Activated gamma-delta T cell treated with Interleukin-2 at 50 U/mL for 16 hours (primary cell): ENCODE results near the gene TRMT2A.

Experiments
- DNase-seq: peaks from one replicate; pipeline ENCODE4 v3.0.0-alpha.2; 2020

The TRMT2A gene

DNA sequence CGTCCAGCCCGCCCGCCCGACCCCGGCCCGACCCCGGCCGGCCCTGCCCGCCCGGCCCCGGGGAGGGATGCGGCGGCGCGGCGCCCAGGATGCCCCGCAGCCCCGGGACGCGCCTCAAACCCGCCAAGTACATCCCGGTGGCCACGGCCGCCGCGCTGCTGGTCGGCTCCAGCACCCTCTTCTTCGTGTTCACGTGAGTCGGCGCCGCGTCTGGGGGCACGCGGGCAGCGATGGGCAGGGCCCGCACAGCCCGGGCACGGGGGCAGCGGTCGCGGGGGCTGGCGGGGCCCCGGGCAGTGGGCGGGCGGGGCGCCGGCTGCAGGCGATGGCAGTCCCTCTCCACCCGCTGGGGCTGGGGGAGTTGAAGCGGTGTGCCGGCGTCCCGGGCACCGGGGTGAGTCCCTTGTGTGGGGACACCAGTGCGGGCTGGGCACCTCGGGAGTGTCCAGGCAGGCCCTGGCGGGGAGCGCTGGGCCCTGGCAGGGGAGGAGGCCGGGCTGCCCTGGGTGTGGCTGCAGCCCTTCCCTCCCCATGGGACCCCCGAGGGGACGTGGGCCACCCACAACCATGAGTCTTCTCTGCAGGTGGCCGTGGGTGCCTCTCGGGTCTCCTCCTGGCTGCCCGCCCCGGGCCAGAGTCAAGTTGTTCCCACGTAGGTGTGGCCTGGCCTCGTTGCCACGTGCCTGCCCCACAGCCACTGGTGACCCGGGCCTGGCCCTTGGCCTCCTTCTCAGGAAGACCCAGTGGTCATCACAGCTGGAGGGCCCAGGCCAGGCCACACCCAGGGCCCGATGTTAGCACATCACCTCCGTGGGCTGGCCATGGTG is 15.0 kb upstream of the TRMT2A start:
- DNase-seq: no peak

DNA sequence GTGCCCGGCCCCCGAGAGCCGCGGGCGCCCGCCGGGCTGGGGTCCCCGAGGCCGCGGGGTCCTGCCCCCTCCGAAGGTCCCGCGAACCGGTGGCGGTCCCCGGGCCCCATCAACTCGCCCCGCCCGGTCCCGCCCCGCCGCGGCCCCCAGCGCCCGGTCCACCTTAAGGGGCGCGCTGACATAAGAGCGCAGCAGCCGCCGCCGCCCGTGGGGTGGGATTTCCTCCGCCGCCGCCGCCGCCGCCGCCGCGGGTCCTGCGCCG is 14.5 kb upstream of the TRMT2A start, which contains the start of gene ZDHHC8:
ZDHHC8 (plus strand) TSS at position 208 of the 262 bp plus-strand sequence. CDS start 144 bp downstream, outside the sequence.
- DNase-seq: peak; percentile 42

DNA sequence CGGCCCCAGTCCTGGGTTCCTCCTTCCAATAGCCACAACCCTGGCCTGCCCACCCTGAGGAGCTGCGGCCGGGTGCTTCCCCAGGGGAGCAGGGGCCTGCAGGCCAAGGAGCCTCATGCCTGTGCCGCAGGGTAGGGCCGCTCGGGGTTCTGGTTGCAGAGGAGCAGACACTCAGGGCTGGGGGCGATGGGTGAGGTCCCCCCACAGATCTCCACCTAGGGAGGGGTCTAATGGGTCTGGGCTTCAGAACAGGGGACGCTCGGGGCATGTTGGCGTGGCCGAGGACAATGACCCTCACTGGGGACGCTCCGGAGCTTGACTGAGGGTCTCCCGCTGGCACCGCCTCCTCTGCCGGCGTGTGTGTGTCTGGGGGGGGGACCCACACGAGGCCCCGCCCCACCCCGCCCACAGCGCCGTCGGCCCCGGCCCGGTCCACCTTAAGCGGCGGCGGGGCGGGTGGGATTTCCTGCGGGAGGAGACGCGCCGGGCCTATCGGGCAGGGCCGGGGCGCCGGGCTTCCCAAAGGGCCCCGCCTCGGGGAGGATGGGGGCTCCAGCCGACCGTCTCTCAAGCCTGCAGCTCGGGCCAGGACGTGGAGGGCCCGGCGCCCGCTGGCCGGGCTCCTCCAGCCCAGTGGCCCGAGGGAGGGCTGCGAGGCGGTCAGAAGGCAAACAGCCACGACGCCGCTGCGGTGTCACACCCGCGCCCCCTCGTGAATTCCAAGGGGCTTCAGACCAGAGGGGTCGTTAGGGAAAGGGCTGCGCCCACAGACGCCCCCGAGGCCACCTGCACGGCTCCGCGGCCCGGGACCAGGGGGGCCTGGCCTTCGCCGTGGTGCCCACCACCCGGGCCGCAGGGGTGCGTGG is 13.9 kb upstream of the TRMT2A start:
- peak; percentile 79 for DNase-seq

DNA sequence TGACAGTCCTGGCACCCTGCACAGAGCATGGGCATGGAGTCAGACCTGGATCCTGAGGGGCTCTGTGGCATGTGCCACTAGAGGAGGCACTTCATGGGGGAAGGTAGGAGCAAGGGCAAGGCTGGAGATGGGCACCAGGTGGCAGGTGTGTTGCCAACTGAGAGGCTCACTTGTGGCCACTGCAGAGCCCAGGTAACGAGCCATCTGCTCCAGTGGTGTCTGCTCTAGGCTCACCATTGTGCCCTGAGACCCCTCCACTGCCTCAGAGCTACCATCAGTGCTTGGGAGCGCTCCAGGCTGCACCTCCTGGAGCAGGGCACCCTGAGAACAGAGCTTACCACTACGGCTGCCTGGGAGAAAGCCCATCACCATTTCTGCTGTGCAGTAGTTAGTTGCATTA is 13.3 kb upstream of the TRMT2A start:
- no peak for DNase-seq

DNA sequence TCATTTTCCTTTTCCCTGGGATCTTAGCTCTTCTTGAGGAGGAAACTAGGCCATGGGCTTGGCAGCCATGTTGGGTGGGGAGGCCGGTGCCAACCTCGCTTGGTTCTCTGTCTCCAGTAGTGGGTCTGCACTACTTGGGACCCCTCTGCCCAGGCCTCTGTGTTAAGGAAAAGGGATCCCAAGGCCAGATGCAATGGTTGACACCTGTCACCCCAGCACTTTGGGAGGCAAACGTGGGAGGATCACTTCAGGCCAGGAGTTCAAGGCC is 12.7 kb upstream of the TRMT2A start:
- DNase-seq: no peak

DNA sequence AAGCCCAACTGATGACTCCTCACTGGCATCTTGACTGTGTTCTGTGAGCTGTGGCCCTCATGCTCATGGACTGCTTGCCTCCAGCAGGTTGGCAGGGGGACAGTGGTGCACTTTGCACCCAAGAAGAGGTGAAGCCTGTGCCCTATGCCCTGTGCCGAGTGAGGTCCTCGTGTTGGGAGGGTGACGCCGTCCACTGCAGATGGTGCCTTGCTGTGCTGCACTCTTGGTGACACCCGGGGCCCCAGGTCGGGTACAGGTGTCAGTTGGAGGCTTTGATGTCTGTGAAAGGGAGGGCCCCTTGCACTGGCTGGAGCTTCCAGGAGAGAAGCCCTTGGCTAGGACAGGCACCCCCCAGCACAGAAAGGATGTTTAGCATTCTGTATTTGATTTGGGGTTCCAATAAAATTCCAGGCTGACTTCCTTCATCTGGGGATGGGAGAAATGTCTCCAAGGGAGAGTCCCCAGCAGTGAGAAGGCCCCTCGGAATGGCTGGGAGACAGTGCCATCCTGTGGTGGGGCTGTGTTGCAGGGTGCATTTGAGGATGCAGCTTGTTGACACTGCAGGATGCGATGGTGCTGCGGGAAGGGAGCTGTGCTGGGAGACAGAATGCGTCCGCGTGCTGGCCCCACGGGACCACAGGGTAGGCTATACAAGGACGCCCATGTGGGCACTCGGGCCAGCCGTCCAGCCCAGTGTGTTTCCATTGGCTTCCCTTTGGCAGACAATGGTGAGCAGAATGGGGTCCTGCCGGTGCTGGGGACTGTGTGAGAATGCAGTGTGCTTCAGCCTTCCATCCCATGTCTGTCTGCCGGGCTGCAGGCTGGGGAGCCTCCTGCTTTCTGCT is 12.1 kb upstream of the TRMT2A start:
- DNase-seq: peak; percentile 42

DNA sequence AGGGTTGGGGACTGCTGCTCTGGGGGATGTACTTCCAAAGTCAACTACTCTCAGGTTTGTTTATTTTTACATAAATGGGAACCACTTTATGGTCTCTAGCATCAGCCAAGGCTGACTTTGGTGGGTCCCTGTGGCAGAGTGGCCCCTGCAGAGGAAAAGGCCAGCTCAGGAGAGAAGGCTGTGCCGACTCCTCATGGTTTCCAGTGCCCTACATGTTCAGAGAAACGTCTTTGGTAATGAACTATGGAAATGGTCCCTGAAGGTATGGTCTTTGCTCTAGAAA is 11.5 kb upstream of the TRMT2A start:
- no peak for DNase-seq

DNA sequence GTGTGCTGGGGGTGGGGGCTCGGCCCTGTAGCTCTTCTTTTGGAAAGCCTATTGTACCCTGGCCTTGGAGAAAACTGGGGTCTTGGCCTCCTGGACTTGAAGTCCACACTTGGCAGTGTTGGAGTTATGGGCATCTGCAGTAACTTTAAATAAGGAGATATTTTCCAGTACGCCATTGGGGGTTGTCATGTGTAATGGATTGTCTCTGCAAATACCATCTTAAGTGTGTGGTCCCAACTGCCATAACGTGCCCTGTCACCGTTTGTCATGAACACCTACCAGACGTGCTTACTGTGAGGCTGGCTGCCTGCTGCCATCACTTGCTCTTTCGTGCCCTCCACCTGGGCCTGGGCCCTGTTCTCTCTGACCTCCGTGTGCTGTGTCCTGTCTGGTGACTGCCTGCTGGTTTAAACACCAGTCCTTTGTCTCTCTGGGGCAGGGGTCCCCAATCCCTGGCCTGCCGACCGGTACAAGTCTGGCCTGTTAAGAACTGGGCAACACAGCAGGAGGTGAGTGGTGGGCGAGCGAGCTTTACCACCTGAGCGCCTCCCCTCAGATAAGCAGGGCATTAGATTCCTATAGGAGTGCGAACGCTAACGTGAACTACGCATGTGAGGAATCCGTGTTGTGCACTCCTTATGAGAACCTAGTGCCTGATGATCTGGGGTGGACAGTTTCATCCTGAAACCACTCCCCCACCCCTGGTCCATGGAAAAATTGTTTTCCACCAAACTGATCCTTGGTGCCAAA is 11.0 kb upstream of the TRMT2A start:
- DNase-seq: no peak

DNA sequence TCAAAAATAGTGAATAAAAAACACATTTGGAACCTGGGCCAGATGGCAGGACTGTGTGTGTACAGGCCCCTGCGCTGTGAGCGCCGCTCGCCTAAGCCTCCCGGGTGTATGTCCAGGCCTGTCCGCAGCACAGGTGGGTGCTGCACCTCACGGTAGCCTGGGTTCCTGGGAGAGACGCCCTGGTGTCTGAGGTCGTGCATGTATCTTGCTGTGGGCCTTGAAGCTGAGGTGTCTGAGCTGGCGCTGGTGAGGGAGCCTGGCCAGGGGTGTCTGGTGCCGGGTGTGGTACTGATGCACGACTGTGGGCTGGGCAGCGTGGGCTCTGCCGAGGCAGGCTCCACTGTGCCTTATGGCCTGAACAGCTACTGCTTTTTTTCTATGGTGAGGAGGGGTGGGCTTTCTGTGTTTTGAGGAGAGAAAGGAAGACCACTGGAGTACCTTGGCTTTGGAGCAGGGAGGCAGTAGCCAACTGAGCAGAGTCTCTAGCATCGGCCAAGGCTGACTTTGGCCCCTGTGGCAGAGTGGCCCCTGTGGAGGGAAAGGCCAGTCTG is 10.4 kb upstream of the TRMT2A start:
- no peak for DNase-seq

DNA sequence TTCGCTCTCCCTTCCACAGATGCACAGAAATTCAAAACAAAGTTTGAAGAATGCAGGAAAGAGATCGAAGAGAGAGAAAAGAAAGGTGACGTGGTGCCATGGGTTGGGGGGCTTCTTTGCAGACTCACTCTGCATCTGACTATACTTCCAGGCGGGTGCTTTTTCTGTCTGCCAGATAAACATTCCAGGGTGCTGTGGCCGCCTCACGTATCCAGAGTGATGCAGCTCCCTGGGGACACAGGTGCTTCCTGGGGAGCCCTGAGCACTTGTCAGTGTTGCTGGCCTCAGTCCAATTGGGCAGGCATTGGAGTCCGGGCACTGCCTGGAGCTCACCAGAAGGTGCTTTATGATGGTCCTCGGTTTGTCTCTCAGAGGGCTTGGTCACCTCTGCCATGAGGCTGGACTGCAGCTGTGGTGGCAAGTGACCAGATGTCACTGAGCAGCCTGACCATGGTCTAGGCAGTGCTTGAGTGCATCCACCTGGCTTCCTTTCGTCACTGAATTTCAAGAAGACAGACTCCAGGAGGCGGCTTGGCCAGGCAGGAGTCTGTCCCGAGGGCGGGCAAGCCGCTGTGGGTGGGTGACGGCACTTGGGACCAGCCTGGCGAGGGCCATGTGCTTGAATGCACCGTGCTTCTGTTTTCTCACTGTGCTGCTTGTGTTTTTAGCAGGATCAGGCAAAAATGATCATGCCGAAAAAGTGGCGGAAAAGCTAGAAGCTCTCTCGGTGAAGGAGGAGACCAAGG is 9.4 kb upstream of the TRMT2A start:
- DNase-seq: no peak

DNA sequence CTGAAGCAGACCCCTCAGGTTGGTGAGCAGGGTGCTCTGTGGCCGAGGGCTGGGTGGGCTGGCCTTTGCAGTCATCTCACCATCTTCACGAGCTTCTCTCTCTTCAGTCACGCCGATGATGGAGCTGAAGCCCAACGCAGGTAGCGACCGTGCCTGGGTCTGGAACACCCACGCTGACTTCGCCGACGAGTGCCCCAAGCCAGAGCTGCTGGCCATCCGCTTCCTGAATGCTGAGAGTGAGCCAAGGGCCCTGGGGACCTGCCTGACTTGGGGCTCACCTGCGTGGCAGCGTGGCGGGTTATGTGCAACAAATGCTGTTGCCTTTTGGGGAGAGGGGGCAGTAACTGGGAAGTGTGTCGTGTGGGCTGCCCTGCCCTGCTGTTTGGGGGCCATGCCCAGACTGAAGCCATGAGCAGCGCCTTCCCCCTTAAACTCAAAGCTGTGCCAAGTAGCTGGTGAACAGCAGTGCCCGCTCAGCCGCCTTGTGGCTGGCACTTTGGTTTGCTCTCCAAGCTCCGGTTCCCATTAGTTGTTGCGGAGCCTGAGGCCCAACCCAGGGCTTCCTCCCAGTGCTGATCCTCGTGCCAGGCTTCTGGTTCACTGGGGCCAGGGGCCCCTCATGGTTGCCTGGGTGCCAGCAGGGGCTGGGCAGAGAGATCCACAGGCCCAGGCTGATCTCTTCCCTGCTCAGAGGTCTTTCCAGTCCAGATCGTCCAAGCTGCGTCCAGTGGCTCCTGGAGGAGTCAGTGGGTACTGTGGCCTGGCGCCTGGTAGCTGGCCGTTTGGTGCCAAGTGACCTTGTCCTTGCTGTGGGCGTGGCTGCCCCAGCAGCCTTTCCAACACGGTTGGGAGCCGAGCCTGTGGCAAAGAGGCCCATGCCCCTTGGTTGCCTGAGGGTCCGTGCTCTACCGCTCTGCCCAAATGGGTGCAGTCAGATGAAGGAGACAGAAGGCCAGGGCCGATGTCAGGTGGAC is 8.5 kb upstream of the TRMT2A start:
- DNase-seq: no peak

DNA sequence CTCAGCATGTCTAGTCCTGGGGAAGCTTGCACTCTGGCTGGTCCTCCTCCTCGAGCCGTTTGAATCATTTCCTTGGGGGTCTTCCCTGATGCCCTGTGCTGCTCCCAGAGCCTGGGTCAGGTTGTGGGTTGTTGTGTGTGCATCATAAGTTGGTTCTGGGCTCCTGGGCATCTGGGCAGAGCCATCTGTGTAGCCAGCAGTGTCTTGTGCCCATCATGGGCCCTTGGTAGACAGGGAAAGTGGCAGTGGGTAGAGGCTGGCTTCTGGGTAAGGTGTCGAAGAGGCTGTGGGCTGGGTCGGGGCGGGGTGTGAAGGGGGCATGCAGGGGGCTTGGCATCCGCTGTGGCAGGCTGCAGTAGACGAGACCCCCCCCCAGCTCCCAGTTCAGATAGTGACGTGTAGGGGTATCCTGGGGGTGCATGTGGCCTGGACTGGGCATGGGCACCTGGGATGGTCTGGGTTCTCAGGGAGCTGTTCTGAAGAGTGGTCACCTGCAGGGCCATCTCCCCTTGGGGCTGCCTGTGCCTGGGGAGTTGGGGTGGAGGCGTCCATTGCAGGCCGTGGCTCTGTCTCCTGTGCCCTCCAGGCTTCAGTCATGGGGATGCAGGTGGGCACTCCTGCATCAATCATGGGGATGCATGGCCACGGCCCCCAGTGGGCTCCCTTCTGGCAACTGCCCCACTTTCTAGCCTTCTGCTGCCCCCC is 7.2 kb upstream of the TRMT2A start:
- no peak for DNase-seq

DNA sequence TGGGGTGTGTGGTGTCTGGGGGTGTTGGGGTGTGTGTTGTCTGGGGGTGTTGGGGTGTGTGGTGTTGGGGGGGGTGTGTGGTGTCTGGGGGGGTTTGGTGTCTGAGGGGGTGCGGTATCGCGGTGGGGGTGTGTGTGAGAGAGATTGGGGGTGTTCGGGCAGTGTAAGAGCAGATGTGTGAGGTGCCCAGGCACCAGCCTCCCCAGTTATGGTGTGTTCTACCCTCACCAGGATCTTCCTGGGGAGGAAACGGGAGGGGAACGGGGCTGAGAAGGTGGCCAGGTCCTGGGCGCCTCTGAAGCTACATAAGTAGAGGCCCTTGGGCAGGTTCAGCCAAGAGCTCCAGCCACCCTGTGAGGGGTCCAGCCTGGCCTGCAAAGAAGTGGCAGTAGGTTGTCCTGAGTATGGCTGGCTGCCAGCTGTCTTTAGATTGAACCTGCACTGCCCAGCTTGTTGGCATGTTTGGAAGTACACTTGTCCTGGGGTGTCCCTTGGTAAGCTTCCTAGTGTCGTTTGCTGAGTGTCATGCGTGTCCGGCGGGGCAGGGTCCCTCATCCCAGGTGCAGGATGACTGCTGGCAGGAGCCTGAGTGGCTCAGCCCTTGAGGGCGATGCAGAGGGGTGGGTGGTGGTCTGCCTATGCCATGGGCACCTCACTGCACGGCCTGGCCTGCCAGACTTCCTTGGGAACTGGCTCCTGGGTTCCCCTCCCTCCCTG is 6.5 kb upstream of the TRMT2A start:
- DNase-seq: no peak

DNA sequence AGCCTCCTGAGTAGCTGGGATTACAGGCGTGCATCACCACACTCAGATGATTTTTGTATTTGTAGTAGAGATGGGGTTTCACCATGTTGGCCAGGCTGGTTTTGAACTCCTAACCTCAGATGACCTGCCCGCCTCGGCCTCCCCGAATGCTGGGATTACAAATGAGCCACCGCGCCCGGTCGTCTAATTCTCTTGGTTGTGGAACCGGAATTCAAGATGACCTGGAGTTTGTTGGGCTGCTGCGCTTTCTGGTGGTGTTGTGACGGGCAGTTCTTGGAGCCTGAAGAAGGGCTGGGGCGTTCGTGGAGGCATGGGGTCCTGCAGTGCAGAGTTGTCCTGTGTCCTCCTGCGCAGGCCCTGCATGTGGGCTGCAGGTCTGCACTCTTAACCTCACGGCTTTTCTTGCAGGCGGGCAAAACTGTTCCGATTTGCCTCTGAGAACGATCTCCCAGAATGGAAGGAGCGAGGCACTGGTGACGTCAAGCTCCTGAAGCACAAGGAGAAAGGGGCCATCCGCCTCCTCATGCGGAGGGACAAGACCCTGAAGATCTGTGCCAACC is 4.9 kb upstream of the TRMT2A start:
- no peak for DNase-seq

DNA sequence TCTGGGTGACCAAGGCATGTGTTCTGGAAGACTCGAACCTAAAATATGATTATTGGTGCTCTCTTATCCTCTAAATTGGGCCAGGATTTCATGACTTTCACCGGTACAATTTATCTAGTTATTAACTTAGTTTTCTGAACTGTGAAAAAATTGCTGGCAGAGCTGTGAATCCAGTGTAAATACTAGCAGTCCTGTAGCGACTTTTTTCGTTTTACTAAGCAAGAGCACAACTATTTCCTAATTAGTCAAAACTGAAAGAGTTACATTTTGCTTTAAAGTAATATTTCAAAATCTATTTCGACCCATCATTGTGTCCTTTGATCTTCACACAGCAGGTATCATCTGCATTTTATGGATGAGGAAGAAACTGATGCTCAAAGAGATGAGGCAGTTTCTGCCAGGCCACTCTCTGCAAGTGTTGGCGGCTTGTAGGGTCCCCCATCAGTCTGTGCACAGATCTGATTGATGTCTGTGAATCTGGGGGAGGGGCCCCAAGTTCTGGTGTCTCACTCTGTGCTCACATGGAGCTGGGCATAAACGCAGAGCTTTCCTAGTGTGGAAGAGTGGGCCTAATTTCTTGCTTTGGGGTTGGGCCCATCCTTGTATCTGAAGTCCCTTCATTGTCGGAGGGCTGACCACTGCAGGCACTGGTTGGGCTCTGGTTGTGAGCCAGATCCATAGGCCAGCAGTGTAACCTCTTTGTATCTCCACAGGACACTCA is 1.4 kb upstream of the TRMT2A start:
- DNase-seq: no peak

DNA sequence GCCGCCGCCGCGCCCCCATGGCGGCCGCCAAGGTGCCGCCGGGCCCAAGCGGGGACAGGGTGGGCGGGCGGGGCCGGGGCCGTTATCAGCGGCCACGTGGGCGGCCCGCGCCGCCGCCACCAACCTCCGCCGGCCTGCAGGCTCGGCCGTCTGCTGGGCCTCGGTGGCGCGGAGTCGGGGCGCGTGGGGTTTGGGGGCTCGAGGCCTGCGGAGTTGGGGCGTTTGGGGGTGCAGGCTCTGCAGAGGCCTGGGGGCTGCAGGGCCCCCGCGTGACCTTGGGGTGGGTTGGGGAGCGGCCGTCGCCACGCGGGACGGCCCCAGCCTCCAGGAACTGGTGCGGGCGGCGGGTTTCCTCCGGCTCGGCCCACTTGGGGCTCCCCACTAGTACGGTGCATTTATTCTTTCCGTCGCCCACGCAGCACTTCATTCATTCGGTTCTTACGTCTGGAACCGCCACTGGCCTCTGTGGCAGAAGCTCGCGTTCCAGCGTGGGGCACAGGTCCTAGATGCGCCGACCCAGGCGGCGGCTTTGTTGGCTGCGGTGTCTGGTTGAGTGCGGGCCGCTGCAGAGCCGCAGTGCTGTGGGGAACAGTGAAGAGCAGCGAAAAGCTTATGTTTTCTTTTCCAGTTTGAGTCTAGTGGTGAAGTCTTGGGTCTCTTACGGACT is 740 bp upstream of the TRMT2A start:
- peak; percentile 42 for DNase-seq

DNA sequence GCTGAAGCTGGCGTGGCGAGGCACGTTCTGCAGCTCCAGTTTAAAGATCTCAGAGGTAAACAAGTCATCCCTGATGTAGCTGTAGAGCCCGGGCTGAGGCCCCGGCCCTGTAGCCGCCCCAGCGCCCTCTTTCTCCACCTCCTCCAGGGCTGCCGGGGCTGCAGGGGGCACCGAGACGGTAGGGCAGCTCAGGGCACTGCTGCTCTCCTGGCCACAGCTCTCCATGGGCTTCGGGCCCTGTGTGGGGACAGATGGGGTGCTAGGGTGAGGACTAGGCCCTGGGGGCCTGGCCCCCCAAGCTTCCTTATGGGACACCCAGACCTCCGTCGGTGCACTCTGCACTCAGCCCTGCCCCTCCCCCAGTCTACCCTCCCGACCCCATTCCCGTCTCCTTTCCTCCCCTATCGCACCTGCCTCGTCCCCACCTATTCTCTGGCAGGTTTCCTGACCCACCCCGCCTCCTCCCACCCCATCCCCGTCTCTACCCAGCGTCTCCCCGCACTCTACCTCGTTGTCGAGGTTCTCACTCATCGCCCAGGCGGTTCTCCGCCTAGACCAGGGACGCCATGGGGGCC is 563 bp downstream of the TRMT2A start:
- DNase-seq: no peak
